Activated effector memory CD4-positive, alpha-beta T cell treated with Interleukin-2 at 50 U/mL for 16 hours (primary cell): ENCODE measurements around the gene PCNT.
A peak's percentile ranks its signal among the peaks of the same experiment; 100 is the strongest.

Source experiments
- DNase-seq: peaks from one replicate; pipeline ENCODE4 v3.0.0-alpha.2; 2020

Gene PCNT

GRCh38 chr21:46323710-46324389, at the start of gene PCNT, which contains the start of gene C21orf58:
PCNT (plus strand) TSS chr21:46324156; CDS start chr21:46324229, 73 bp downstream.
C21orf58 (minus strand) TSS chr21:46323870; CDS start chr21:46322738, 1,132 bp downstream.
- DNase-seq: peak; percentile 99

- no peak for DNase-seq
Observed at GRCh38 chr21:46274797-46275390, 49.1 kb upstream of the PCNT start.

DNA sequence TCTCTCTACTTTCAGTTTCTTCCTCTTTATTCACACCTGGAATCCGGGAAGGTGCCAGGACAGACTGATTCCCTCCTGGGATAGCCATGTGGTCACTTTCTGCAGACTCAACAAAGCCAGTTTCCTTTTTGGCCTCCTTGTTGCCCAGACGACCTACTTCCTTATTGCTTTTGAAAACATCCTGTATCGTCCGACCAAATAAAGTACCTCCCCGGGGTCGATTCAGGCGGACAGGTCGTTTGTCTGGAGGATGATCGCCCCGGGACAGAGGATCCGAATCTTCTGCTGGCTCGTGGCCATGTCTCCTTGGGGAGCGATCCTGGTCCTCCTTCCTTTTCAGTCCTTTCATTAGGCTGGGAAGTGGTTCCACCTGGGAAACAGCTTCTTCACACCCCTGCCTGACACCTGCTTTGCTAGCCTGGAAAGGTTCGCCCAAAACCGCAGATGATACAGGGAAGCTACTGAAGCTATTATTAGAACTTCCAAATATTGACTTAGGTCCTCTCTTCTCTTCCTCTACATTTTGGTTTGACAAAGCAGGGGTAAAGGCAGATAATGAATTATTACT, 39.8 kb upstream of the PCNT start:
- DNase-seq: no peak

- no peak for DNase-seq
Observed at GRCh38 chr21:46284733-46285132, 39.2 kb upstream of the PCNT start.

DNA sequence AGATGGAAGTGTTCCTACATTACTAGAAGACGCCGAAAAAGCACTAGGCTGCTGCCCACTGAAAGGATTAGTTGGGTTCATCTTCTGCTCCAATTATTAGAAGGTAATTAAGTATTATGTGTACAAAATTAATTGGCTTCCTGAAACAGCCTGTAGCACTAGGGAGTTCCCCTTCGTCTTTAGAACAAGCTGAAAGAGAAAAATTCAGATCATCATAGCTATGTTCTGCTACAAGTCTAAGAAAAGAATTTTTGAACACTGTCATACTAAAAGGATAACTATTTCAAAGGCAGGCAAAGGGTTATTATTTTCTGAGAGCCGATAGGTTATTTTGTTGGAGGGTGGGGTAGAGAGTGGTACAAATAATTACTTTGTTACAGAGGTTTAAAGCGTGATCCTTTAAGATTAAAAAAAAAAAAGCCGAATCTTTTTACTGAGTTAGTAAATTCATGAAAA, 38.7 kb upstream of the PCNT start, which contains the start of gene MCM3AP:
TSS of gene MCM3AP (minus strand) at position 406 of the 456 bp plus-strand sequence. CDS start at position 81, 325 bp downstream.
- no peak for DNase-seq

DNA sequence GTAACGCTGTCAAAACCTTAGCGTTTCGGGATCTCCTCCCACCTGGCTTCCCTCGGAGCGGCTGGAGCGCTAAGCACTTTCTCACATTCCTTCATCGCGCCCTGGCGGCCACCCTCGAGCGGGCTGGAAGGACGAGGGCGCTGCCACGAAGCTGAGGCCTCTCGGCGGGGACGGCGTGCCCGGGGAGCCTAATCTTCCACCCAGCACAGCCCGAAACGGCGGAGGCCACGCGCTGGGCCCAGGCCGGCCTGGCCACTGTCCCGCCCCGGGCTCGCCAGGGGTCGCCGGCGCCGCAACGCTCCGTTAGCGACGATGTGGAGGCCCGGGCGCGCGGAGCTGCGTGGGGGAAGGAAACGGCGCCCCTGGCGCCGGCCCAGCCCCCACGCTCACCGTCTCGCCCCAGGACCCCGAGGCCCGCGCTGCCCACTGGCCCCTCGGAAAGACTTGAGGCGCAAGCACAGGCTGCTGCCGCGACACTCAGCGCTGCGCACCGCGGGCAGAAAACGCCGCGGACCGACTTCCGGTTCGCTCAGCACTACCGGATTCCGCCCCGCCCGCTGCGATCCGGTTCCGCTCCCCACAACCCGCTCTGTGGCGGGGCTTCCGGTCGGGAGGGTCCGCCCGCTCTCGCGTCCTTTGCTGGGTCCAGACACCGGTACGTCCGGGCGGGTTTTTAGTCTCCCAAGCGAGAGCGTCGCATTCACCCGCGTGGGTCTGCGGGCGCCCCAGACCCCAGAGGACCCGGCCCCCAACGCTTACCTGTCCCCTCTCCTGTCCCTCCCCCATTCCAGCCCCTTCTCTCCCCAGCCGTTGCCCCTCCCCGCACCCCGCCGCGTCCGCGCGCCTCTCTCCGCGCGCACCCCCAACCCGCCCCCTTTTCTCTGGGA, 38.0 kb upstream of the PCNT start, which contains the start of gene YBEY:
TSS of gene YBEY (plus strand) at position 582 of the 887 bp plus-strand sequence. CDS start 572 bp downstream, outside the sequence.
- DNase-seq: peak; percentile 82

- DNase-seq: no peak
Observed at GRCh38 chr21:46286648-46287002, 37.3 kb upstream of the PCNT start.

DNA sequence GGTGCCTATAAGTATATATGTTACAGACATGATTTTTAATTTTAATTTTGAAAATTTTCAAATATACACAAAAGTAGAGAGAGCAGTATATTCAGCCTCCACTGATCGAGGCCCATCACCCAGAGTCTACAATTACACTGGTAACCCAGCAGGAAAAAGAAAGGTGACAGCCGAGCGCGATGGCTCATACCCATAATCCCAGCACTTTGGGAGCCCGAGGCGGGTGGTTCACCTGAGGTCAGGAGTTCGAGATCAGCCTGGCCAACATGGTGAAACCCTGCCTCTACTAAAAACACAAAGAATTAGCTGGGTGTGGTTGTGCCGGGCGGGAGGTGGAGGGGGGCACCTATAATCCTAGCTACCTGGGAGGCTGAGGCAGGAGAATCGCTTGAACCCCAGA, 36.4 kb upstream of the PCNT start:
- DNase-seq: no peak

GRCh38 chr21:46289655-46290179, 34.2 kb upstream of the PCNT start:
- DNase-seq: no peak

GRCh38 chr21:46291561-46291960, 32.4 kb upstream of the PCNT start:
- DNase-seq: no peak

- DNase-seq: no peak
Observed at GRCh38 chr21:46294647-46295176, 29.2 kb upstream of the PCNT start.

GRCh38 chr21:46295177-46295770, 28.7 kb upstream of the PCNT start:
- no peak for DNase-seq

DNA sequence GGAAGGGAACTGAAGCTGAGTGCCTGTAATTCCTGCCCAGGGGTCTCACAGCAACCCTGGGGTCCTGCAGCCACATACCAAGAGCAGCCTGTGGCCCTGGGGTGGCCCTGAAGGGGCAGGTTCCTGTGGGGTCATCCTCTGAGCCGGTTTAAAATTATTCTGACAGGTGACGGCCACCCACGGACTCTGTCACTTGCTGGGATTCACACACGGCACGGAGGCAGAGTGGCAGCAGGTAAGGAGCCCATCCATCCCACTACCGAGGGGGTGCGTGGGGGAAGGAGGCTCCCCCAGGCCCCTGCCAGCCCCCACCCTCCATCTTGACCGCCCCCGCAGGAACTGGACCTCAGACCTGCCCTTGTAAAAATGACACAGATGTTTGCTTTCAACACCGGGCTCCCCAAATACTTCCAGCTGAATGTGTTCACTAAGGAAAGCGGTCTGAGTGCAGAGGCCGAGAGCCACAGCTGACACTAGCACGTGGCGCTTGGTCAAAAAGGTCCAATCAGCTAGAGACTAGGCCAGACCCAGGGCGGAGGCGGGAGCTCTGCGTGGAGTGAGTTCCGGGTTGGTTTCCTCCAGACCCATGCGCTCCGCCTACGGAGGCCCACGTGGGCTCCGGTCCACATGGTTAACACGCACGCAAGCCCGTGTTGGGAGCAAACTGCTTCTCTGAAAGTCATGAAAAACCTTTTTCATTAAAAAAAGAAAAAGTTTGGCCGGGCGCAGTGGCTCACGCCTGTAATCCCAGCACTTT, 27.8 kb upstream of the PCNT start:
- peak; percentile 39 for DNase-seq

DNA sequence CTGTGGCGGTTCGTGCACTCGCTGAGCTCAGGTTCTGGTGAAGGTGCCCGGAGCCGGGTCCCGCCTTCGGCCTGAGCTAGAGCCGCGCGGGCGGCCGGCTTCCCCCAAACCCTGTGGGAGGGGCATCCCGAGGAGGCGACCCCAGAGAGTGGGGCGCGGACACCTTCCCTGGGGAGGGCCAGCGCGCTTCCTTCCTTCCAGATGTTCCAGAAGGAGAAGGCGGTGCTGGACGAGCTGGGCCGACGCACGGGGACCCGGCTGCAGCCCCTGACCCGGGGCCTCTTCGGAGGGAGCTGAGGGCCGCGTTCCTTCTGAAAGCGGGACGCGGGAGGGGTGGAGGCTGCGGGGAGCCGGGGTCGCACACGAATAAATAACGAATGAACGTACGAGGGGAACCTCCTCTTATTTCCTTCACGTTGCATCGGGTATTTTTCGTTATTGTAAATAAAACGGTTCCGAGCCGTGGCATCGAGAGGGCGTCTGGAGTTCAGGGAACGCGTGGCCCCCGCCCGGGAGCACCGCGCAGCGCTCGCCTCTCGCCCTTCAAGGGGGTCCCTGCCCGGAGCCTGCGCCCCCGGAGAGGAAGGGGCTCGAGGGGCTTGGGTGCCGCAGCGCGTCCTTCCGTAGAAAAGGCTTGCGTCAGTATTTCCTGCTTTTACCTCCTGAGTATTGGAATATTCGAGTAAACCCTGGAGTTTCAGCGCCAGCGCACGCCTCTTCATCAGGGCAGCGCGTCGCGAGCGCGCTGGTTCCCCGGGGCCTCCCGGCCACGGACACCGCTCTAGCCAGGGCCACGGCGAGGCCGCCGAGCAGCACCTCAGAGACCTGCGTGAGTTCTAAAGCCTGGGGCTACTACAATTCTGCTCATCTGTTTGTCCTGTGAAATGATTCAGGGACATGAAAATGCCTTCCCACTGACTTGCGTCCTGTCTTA, 26.4 kb upstream of the PCNT start:
- no peak for DNase-seq

GRCh38 chr21:46299167-46299566, 24.8 kb upstream of the PCNT start:
- no peak for DNase-seq

- no peak for DNase-seq
Observed at GRCh38 chr21:46301759-46302158, 22.2 kb upstream of the PCNT start.

GRCh38 chr21:46304437-46304836, 19.5 kb upstream of the PCNT start:
- DNase-seq: no peak

- no peak for DNase-seq
Observed at GRCh38 chr21:46304955-46305354, 19.0 kb upstream of the PCNT start.

- no peak for DNase-seq
Observed at GRCh38 chr21:46307625-46308024, 16.3 kb upstream of the PCNT start.

GRCh38 chr21:46308431-46308830, 15.5 kb upstream of the PCNT start:
- DNase-seq: no peak
